ENCODE measurements around the gene SAMD11. TPM values are rescaled to one million over a fixed set of nuclear protein-coding genes. Genes with fewer than 3 reads are reported as not detected.

SAMD11 gene
- total RNA-seq, 4 donors from 2014 or later: 0.44 to 1.9 (median 1.7) TPM; not detected in 1

DNA sequence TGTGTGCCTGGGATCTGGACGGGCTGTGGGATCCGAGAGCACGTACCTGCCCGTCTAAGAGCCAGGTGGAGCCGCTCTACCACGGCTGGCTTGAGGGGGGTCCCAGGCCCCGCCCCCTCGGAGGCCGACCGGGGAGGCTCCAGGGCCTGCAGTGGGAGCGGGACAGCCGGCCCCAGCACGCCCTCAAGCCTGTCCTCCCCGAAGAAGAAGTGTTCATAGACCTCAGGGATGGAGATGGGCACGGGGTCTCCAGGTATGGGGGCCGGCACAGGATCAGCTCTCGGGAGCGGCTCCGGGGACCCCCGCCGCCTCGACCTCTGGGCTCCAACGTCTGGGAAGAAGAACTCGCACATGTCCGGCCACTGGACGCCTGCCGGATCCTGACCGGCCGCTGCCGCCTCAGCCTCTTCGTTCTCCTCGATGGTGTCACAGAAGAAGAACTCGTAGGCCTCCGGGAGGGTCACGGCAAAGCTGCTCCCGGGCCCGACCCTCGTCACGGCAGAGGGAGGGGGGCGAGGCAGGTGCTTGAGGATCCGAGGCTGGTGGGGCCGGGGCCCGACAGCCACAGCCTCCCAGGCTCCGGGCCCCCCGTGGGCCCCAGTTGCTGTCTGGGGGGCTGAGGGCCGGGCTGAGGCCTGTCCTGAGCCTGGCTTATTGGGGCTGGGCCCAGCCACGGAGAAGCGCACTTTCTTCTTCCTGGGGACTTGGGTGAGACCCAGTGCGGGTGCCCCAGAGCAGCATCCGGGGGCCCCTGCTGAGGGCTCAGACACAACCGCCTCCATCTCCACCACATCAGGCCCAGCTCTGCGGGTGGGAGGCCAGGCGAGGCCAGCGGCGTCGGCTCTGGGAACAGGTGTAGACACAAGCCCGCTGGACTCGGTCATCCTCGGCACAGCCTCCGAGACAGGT is 55.4 kb downstream of the SAMD11 start:
- no peak overlapping the region for H3K4me3 ChIP-seq (ENCODE audit: low read depth, poor library complexity, severe bottlenecking)
- TF ChIP-seq POLR2A (IDR thresholded peaks at IDR 0.05): no peak
- no peak for DNase-seq (ENCODE audit: low spot score in 2 of 2)
- intact Hi-C loops (cut with DNase I; ENCODE audit: low total_unique reads): no loop called here
- WGBS, 2 donors: 84 to 88% methylated on average over 16 to 52 of the region's 60 CpGs

DNA sequence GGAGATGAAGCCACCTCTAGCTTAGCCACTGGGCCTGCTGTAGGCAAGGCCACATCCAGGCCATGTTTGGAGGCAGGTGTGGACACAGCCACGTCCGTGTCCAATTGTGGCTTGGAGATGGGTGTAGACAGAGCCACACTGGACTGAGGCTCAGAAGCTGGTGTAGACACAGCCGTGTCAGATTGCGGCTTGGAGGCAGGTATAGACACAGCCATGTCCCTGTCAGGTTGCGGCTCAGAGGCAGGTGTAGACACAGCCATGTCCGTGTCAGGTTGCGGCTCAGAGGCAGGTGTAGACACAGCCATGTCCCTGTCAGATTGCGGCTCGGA is 56.0 kb downstream of the SAMD11 start:
- TF ChIP-seq, protein P1, sequence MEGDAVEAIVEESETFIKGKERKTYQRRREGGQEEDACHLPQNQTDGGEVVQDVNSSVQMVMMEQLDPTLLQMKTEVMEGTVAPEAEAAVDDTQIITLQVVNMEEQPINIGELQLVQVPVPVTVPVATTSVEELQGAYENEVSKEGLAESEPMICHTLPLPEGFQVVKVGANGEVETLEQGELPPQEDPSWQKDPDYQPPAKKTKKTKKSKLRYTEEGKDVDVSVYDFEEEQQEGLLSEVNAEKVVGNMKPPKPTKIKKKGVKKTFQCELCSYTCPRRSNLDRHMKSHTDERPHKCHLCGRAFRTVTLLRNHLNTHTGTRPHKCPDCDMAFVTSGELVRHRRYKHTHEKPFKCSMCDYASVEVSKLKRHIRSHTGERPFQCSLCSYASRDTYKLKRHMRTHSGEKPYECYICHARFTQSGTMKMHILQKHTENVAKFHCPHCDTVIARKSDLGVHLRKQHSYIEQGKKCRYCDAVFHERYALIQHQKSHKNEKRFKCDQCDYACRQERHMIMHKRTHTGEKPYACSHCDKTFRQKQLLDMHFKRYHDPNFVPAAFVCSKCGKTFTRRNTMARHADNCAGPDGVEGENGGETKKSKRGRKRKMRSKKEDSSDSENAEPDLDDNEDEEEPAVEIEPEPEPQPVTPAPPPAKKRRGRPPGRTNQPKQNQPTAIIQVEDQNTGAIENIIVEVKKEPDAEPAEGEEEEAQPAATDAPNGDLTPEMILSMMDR (IDR thresholded peaks at IDR 0.05): no peak
- TF ChIP-seq POLR2A (IDR thresholded peaks at IDR 0.05): no peak
- DNase-seq (ENCODE audit: low spot score in 2 of 2): no peak
- WGBS, 2 donors: 56 to 64% methylated on average over 9 of the region's 9 CpGs
- intact Hi-C loops (cut with DNase I; ENCODE audit: low total_unique reads): no loop called here
- H3K4me3 ChIP-seq (ENCODE audit: low read depth, poor library complexity, severe bottlenecking): no peak overlapping the region

DNA sequence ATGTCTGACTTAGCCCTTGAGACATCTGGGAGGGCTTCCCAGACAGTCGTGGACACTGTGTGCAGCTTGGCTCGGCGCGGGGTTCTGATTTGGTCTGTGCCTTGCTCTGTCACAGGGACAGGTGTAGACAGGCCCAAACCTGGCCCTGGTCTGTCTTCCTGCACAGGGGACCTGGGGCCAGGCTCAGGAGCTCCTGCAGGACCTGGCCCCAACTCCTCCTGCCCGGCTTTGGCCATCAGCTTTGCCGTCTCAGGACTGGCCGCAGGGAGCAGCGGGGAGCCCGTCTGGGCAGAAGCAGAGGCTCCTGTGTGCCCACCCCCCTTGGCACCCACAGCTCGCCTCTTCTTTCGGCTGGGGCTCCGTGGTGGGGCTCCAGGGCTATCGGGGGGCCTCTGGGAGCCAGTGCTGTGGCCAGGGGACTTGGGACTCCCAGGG is 56.4 kb downstream of the SAMD11 start:
- intact Hi-C loops (cut with DNase I; ENCODE audit: low total_unique reads): no loop called here

DNA sequence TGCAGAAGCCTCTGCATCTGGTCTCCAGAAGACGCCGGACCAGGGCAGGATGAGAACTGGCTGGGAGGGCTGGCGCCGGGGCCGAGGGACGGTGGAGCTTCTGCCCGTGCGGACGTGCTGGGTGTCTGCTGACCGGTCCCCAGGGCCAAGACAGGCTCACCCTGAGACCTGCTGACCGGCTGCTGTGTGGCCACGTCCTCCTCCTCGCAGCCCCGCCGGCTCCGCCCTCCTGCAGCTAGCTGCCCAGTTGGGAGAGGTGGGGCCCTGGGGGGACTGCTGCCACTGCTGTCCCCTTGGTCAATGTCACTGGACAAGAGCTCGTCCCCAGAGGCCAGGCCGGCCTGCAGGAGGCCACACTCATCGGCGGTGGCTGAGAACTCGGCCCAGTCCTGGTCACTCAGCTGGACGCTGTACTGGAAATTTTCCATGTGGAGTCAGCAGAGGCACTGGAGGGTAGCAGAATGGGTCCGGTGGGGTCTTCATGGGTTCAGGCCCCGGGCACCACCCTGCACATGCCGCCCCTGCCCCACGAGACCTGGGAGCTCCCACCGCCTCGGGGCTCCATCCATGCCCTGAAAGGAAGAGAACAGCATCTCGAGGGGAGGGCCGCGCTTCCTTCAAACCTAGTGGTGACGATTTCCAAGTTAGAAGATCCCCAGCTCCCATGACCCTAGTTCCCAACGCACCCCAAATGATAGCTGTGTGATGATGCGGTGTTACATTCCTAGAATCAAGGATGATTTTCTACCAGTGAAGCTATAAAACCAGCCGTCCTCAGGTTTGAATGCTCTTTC is 57.1 kb downstream of the SAMD11 start:
- WGBS, 2 donors: 64 to 68% methylated on average over 23 to 28 of the region's 35 CpGs
- no peak for TF ChIP-seq POLR2A (IDR thresholded peaks at IDR 0.05)
- TF ChIP-seq, protein P1 (IDR thresholded peaks at IDR 0.05): no peak
- DNase-seq (ENCODE audit: low spot score in 2 of 2): no peak
- intact Hi-C loops (cut with DNase I; ENCODE audit: low total_unique reads): no loop called here
- H3K4me3 ChIP-seq (ENCODE audit: low read depth, poor library complexity, severe bottlenecking): no peak overlapping the region

More for the DNA sequence above, 56.4 kb downstream of the SAMD11 start:
- WGBS, 2 donors: 46 to 54% methylated on average over 11 to 13 of the region's 13 CpGs
- no peak for DNase-seq (ENCODE audit: low spot score in 2 of 2)
- no peak for TF ChIP-seq POLR2A (IDR thresholded peaks at IDR 0.05)
- TF ChIP-seq, protein P1 (IDR thresholded peaks at IDR 0.05): no peak
- no peak overlapping the region for H3K4me3 ChIP-seq (ENCODE audit: low read depth, poor library complexity, severe bottlenecking)

DNA sequence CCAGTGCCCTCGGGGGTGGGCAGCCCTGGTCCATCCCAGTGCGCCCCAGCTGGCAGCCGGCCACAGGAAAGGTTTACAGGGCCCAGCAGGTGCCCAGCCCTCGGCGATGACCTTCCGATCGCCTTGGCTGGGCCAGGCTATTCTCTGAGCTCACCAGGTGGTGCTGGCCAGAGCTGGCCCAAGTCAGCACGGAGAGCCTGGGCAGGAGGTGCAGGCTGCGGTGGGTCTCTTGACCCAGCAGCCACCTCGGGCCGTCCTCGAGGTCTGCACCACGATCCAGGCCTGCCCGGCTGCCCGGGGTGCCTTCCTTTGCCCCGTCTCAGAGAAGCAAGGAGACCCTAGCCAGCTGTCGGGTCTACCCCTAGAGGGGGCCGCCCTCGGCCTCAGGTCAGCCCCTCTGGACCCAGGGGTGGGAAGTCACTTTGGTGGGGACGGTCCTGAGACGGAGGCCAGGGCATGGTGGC is 57.8 kb downstream of the SAMD11 start:
- intact Hi-C loops (cut with DNase I; ENCODE audit: low total_unique reads): no loop called here

More for the DNA sequence above, 57.8 kb downstream of the SAMD11 start:
- DNase-seq (ENCODE audit: low spot score in 2 of 2): no peak
- TF ChIP-seq, protein P1 (IDR thresholded peaks at IDR 0.05): no peak
- TF ChIP-seq POLR2A (IDR thresholded peaks at IDR 0.05): no peak
- no peak overlapping the region for H3K4me3 ChIP-seq (ENCODE audit: low read depth, poor library complexity, severe bottlenecking)
- WGBS, 2 donors: 78 to 80% methylated on average over 8 to 21 of the region's 21 CpGs
